Keratinocyte (primary cell): ENCODE measurements around the gene KMT2D. TPM values are rescaled to one million over a fixed set of nuclear protein-coding genes. Genes with fewer than 3 reads are reported as not detected.
A peak's percentile ranks its signal among the peaks of the same experiment; 100 is the strongest.

ENCODE experiments used
- DNase-seq: peaks from one replicate; pipeline ENCODE4 v3.0.0-alpha.2; 2011; ENCODE audit warnings: low read depth, missing footprints, low spot score
- FAIRE-seq: peaks from 2 replicates; lab custom pipeline; 2011; peaks lifted over from hg19 to GRCh38; lab: Jason Lieb, UNC
- H2AFZ ChIP-seq: 2 replicates; pipeline ENCODE4 v1.6.0; 2012; ENCODE audit warnings: low read length, control low read depth, inconsistent platforms; ENCODE audit not compliant: control insufficient read depth
- H3K27ac ChIP-seq: 2 replicates; pipeline ENCODE4 v1.5.1; 2011; ENCODE audit warnings: low read length; ENCODE audit not compliant: control insufficient read depth, insufficient read depth
- H3K27me3 ChIP-seq: 3 replicates; pipeline ENCODE4 v1.6.0; 2011; ENCODE audit warnings: low read length; ENCODE audit not compliant: control insufficient read depth, insufficient read depth; ENCODE audit errors: extremely low read depth
- H3K36me3 ChIP-seq, 2 experiments: 2 replicates in 1 of 2; 3 replicates in 1 of 2; pipeline ENCODE4 v1.5.1; 2011; ENCODE audit warnings: low read length in 2 of 2, mild to moderate bottlenecking in 1 of 2; ENCODE audit not compliant: control insufficient read depth in 2 of 2, insufficient read depth in 2 of 2; ENCODE audit errors: extremely low read depth in 1 of 2
- H3K4me1 ChIP-seq: 3 replicates; pipeline ENCODE4 v1.5.1; 2011; ENCODE audit warnings: low read length; ENCODE audit not compliant: control insufficient read depth, insufficient read depth; ENCODE audit errors: extremely low read depth
- H3K4me2 ChIP-seq: 3 replicates; pipeline ENCODE4 v1.6.0; 2011; ENCODE audit warnings: low read depth, low read length; ENCODE audit not compliant: control insufficient read depth, insufficient read depth; ENCODE audit errors: extremely low read depth
- H3K4me3 ChIP-seq, 3 experiments: fragments of 200-600 bp in 1 of 3; sonication (generic) in 1 of 3; 2 replicates in 2 of 3; 3 replicates in 1 of 3; pipeline ENCODE4 v1.5.1; 2011 to 2016; ENCODE audit warnings: low read length in 3 of 3, mild to moderate bottlenecking in 3 of 3, control low read depth in 2 of 3, inconsistent platforms in 1 of 3, low read depth in 1 of 3, mixed read lengths in 1 of 3, mixed run types in 1 of 3, moderate library complexity in 1 of 3; ENCODE audit not compliant: control insufficient read depth in 2 of 3, insufficient read depth in 2 of 3; ENCODE audit errors: extremely low read depth in 1 of 3
- H3K79me2 ChIP-seq: 2 replicates; pipeline ENCODE4 v1.6.0; 2012; ENCODE audit warnings: low read length; ENCODE audit not compliant: control insufficient read depth, insufficient read depth
- H3K9ac ChIP-seq: 3 replicates; pipeline ENCODE4 v1.6.0; 2011; ENCODE audit warnings: low read length; ENCODE audit not compliant: control insufficient read depth, insufficient read depth; ENCODE audit errors: extremely low read depth
- H3K9me1 ChIP-seq: 3 replicates; pipeline ENCODE4 v1.6.0; 2011; ENCODE audit warnings: low read length; ENCODE audit not compliant: control insufficient read depth, insufficient read depth; ENCODE audit errors: extremely low read depth
- H3K9me3 ChIP-seq: 2 replicates; pipeline ENCODE4 v1.5.1; 2012; ENCODE audit warnings: low read depth, low read length; ENCODE audit not compliant: control insufficient read depth
- H4K20me1 ChIP-seq: 3 replicates; pipeline ENCODE4 v1.6.0; 2011; ENCODE audit warnings: low read length; ENCODE audit not compliant: control insufficient read depth, insufficient read depth; ENCODE audit errors: extremely low read depth
- CTCF ChIP-seq, 3 experiments: IDR thresholded peaks in 1 of 3; conservative IDR thresholded peaks in 1 of 3; optimal IDR thresholded peaks in 1 of 3; 2 replicates in 2 of 3; 3 replicates in 1 of 3; pipeline versions ENCODE3 to v1.5.1; 2011; ENCODE audit warnings: low read length in 3 of 3, mild to moderate bottlenecking in 3 of 3, moderate library complexity in 2 of 3, control low read depth in 1 of 3, inconsistent platforms in 1 of 3; ENCODE audit not compliant: insufficient read depth in 2 of 3; ENCODE audit errors: extremely low read depth in 1 of 3
- EZH2 ChIP-seq: IDR thresholded peaks from one replicate; pipeline ENCODE4 v1.6.1; 2012; ENCODE audit warnings: inconsistent platforms, mild to moderate bottlenecking, low read length, moderate library complexity
- dilution Hi-C: fragments of 300-500 bp; cut with MboI; formaldehyde crosslinking; loops from one replicate; pipeline ENCODE4 v1.7.0; 2020; ENCODE audit warnings: low sequenced_read_pairs; ENCODE audit not compliant: extremely low pct_ligation_motif_present
- polyA plus RNA-seq, 5 experiments: library from polyadenylated mRNA; depleted of rRNA in 3 of 5; stranded (reverse) in 3 of 5; stranded (forward) in 1 of 5; unstranded in 1 of 5; fragments of >200 nt; gene quantifications; 1 replicate in 1 of 5; 2 replicates in 3 of 5; 3 replicates in 1 of 5; pipeline versions ENCODE4 v1.2.1 to v1.2.3, GENCODE V29; 2011 to 2012; ENCODE audit warnings: missing spikeins in 2 of 5, low read depth in 1 of 5, low replicate concordance in 1 of 5

KMT2D gene
- polyA plus RNA-seq, 1 donor (not counting 4 experiments of a cell fraction or from before 2014, with no cell fraction given) = 9.8 TPM

GRCh38 chr12:49105504-49106084 lies 45.0 kb upstream of the KMT2D start:
- Histone ChIP-seq H3K4me1 (peaks cover 18% of the 10 kb centered on the region), H3K9ac (no peak overlapping the region), H2AFZ (peak overlapping the region; percentile 58), H3K36me3 (peaks cover 21 to 36% of the 10 kb centered on the region in 2 experiments), H3K27me3 (no peaks in the 10 kb centered on the region), H3K4me2 (peak overlapping the region; percentile 50), H4K20me1 (no peaks in the 10 kb centered on the region), H3K27ac (peak overlapping the region; percentile 49), H3K79me2 (peaks cover 23% of the 10 kb centered on the region), H3K4me3 (no peak overlapping the region), H3K9me1 (no peaks in the 10 kb centered on the region), H3K9me3 (no peaks in the 10 kb centered on the region)
- peak; percentile 34 for FAIRE-seq
- DNase-seq = no peak
- TF ChIP-seq CTCF (optimal IDR thresholded peaks at IDR 0.05 in 1 of 3, IDR thresholded peaks at IDR 0.05 in 1 of 3, conservative IDR thresholded peaks at IDR 0.05 in 1 of 3; ENCODE audit: extremely low read depth in 1 of 3, insufficient read depth in 2 of 3, low read length in 3 of 3) (no peak), EZH2 (no peak)
- dilution Hi-C loops = no loop called here

GRCh38 chr12:49104822-49105221 lies 44.2 kb upstream of the KMT2D start:
- Histone ChIP-seq H3K79me2 (peaks cover 18% of the 10 kb centered on the region), H3K36me3 (peaks cover 24 to 39% of the 10 kb centered on the region in 2 experiments), H3K4me1 (peaks cover 17% of the 10 kb centered on the region), H3K4me3 (no peak overlapping the region), H3K9ac (no peak overlapping the region), H3K27ac (no peak overlapping the region), H4K20me1 (no peaks in the 10 kb centered on the region), H3K27me3 (no peaks in the 10 kb centered on the region), H2AFZ (no peak overlapping the region), H3K9me1 (no peaks in the 10 kb centered on the region), H3K9me3 (no peaks in the 10 kb centered on the region), H3K4me2 (no peak overlapping the region)
- dilution Hi-C loops = no loop called here
- TF ChIP-seq EZH2 (no peak), CTCF (optimal IDR thresholded peaks at IDR 0.05 in 1 of 3, IDR thresholded peaks at IDR 0.05 in 1 of 3, conservative IDR thresholded peaks at IDR 0.05 in 1 of 3; ENCODE audit: extremely low read depth in 1 of 3, insufficient read depth in 2 of 3, low read length in 3 of 3) (no peak)
- DNase-seq (no peak), FAIRE-seq (no peak)
